ENCODE data around the gene SPTB. TPM values are rescaled to one million over a fixed set of nuclear protein-coding genes. Genes with fewer than 3 reads are reported as not detected.

SPTB gene
- total and polyA plus RNA-seq, 9 donors: 0.28 to 1.4 (median 0.68) TPM

- TF ChIP-seq CTCF (IDR thresholded peaks at IDR 0.05) (no peak), EP300 (IDR thresholded peaks at IDR 0.05) (no peak), POLR2A (IDR thresholded peaks at IDR 0.05) (no peak)
- intact Hi-C loops (cut with DNase I): loop anchor here (2.0 to 5.0 kb wide), 4 partner anchors 56 to 91 kb away; partner anchors contain the start of gene PLEKHG3 (in 1 of the 4)
- 83 to 91% (median 86%) methylated on average over 11 of the region's 11 CpGs for WGBS, 3 donors
- Histone ChIP-seq H3K4me1 (ENCODE audit: insufficient read depth) (peaks cover 30% of the 10 kb centered on the region), H3K27ac (peak overlapping the region; percentile 67 to 94), H3K36me3 (no peaks in the 10 kb centered on the region), H3K4me3 (no peak overlapping the region), H3K9me3 (no peaks in the 10 kb centered on the region), H3K27me3 (no peaks in the 10 kb centered on the region)
- DNase-seq: peak in 2 of 5 donors; percentile 42 to 49
Observed at GRCh38 chr14:64763085-64763782, 116.5 kb downstream of the SPTB start.

- DNase-seq: peak; percentile 93 to 98 (median 96)
- H3K9me3 ChIP-seq: no peaks in the 10 kb centered on the region
- TF ChIP-seq POLR2A (IDR thresholded peaks at IDR 0.05) (no peak), CTCF (IDR thresholded peaks at IDR 0.05) (peak in 1 of 3 donors; percentile 2), EP300 (IDR thresholded peaks at IDR 0.05) (no peak)
- no peaks in the 10 kb centered on the region for H3K27me3 ChIP-seq
- no peak overlapping the region for H3K4me3 ChIP-seq
- H3K27ac ChIP-seq: peak overlapping the region; percentile 73 to 94
- intact Hi-C loops (cut with DNase I): loop anchor here (2.0 to 5.0 kb wide), 4 partner anchors 55 to 90 kb away; partner anchors contain the start of gene PLEKHG3 (in 1 of the 4)
- H3K4me1 ChIP-seq (ENCODE audit: insufficient read depth): peaks cover 35% of the 10 kb centered on the region
- no peaks in the 10 kb centered on the region for H3K36me3 ChIP-seq
- 3 to 11% (median 6%) methylated on average over 19 of the region's 19 CpGs for WGBS, 3 donors
Observed at GRCh38 chr14:64762044-64763034, 117.4 kb downstream of the SPTB start.

- Histone ChIP-seq H3K4me3 (no peak overlapping the region), H3K9me3 (no peaks in the 10 kb centered on the region), H3K27me3 (no peaks in the 10 kb centered on the region), H3K4me1 (ENCODE audit: insufficient read depth) (peaks cover 35% of the 10 kb centered on the region), H3K27ac (peak overlapping the region; percentile 73 to 94), H3K36me3 (no peaks in the 10 kb centered on the region)
- intact Hi-C loops (cut with DNase I): loop anchor here (2.0 to 5.0 kb wide), 5 partner anchors 54 to 89 kb away; partner anchors contain the start of gene PLEKHG3 (in 1 of the 4)
- peak; percentile 54 to 67 (median 62) for DNase-seq
- TF ChIP-seq POLR2A (IDR thresholded peaks at IDR 0.05): no peak
- peak in 1 of 3 donors; percentile 9 for TF ChIP-seq CTCF (IDR thresholded peaks at IDR 0.05)
- 7 to 15% (median 10%) methylated on average over 5 of the region's 5 CpGs for WGBS, 3 donors
Observed at GRCh38 chr14:64761441-64762043, 118.2 kb downstream of the SPTB start.

GRCh38 chr14:64760916-64761315 lies 118.8 kb downstream of the SPTB start:
- Histone ChIP-seq H3K27me3 (no peaks in the 10 kb centered on the region), H3K36me3 (no peaks in the 10 kb centered on the region), H3K4me3 (no peak overlapping the region), H3K4me1 (ENCODE audit: insufficient read depth) (peaks cover 35% of the 10 kb centered on the region), H3K27ac (peak overlapping the region; percentile 73 to 94), H3K9me3 (no peaks in the 10 kb centered on the region)
- no peak for TF ChIP-seq CTCF (IDR thresholded peaks at IDR 0.05)
- no peak for TF ChIP-seq POLR2A (IDR thresholded peaks at IDR 0.05)
- TF ChIP-seq EP300 (IDR thresholded peaks at IDR 0.05): no peak
- intact Hi-C loops (cut with DNase I): loop anchor here (2.0 to 5.0 kb wide), 4 partner anchors 54 to 89 kb away; no protein-coding TSS in a partner anchor
- peak in 4 of 5 donors; percentile 8 to 44 (median 33) for DNase-seq
- WGBS, 3 donors: 59 to 73% (median 62%) methylated on average over 5 of the region's 5 CpGs
